BLaER1 treated with 17β-estradiol and CSF1 and Interleukin-3, amounts not matched to agents 10 nM and 100 nM (cell line): ENCODE data around the gene OAF.

Experiments
- H3K27ac ChIP-seq, 11 experiments: shearing (Covaris generic); formaldehyde crosslinking; 2 replicates each; pipeline ENCODE4 v1.8.1; 2022
- H3K27me3 ChIP-seq, 11 experiments: shearing (Covaris generic); formaldehyde crosslinking; 2 replicates each; pipeline ENCODE4 v1.8.1; 2022
- H3K36me3 ChIP-seq, 11 experiments: shearing (Covaris generic); formaldehyde crosslinking; 2 replicates each; pipeline ENCODE4 v1.8.1; 2022
- H3K4me1 ChIP-seq, 10 experiments: shearing (Covaris generic); formaldehyde crosslinking; 2 replicates each; pipeline ENCODE4 v1.8.1; 2022
- H3K4me2 ChIP-seq, 11 experiments: shearing (Covaris generic); formaldehyde crosslinking; 2 replicates each; pipeline ENCODE4 v1.8.1; 2022
- H3K4me3 ChIP-seq, 10 experiments: shearing (Covaris generic); formaldehyde crosslinking; 2 replicates each; pipeline ENCODE4 v1.8.1; 2022
- H3K9ac ChIP-seq, 11 experiments: shearing (Covaris generic); formaldehyde crosslinking; 2 replicates each; pipeline ENCODE4 v1.8.1; 2022
- H3K9me3 ChIP-seq, 11 experiments: shearing (Covaris generic); formaldehyde crosslinking; replicated peaks in 1 of 11; 2 replicates each; pipeline ENCODE4 v1.8.1; 2022
- H4K20me1 ChIP-seq, 11 experiments: shearing (Covaris generic); formaldehyde crosslinking; 2 replicates each; pipeline ENCODE4 v1.8.1; 2022
- Cebpa-rat ChIP-seq, 11 experiments: shearing (Covaris generic); IDR thresholded peaks; 2 replicates each; pipeline ENCODE4 v1.8.1; 2022

The OAF gene

GRCh38 chr11:120210626-120211521 is at the start of gene OAF:
Gene OAF, plus strand, starts transcription at chr11:120211032. Its CDS starts 248 bp downstream, at chr11:120211280.
- TF ChIP-seq Cebpa-rat (IDR thresholded peaks at IDR 0.05), result no peak
- peak within 1 kb of the TSS in 10 of 11 experiments; percentile 69 to 87 (median 84); a peak in 21 of 22 replicates for H3K27ac ChIP-seq

GRCh38 chr11:120167659-120168058 is 43.2 kb upstream of the OAF start:
- H3K9ac ChIP-seq, result no peak overlapping the region
- no peaks in the 10 kb centered on the region for H3K36me3 ChIP-seq
- H3K27me3 ChIP-seq, result peaks cover 0 to 35% (median 28%) of the 10 kb centered on the region in 11 experiments; a peak in 20 of 22 replicates
- H3K4me3 ChIP-seq, result no peak overlapping the region
- peaks cover 0 to 11% (median 4%) of the 10 kb centered on the region in 11 experiments; a peak in 9 of 22 replicates for H3K9me3 ChIP-seq
- H3K27ac ChIP-seq, result no peak overlapping the region
- TF ChIP-seq Cebpa-rat (IDR thresholded peaks at IDR 0.05), result no peak
- peaks cover 0 to 16% (median 0%) of the 10 kb centered on the region in 11 experiments; a peak in 2 of 22 replicates for H4K20me1 ChIP-seq
- H3K4me2 ChIP-seq, result no peak overlapping the region
- peaks cover 0 to 20% (median 5%) of the 10 kb centered on the region in 10 experiments; a peak in 16 of 20 replicates for H3K4me1 ChIP-seq

More at GRCh38 chr11:120210626-120211521, at the start of gene OAF:
- peaks cover 0 to 36% (median 19%) of the 10 kb centered on the region in 11 experiments; a peak in 13 of 22 replicates for H4K20me1 ChIP-seq
- H3K4me2 ChIP-seq, result peak within 1 kb of the TSS; percentile 90 to 99 (median 97)
- peak within 1 kb of the TSS; percentile 72 to 91 (median 85) for H3K9ac ChIP-seq
- H3K27me3 ChIP-seq, result no peaks in the 10 kb centered on the region; a peak in 1 of 22 replicates
- H3K36me3 ChIP-seq, result peaks cover 0 to 20% (median 6%) of the 10 kb centered on the region in 11 experiments; a peak in 13 of 22 replicates
- no peaks in the 10 kb centered on the region for H3K9me3 ChIP-seq
- H3K4me3 ChIP-seq, result peak within 1 kb of the TSS; percentile 74 to 94 (median 87)
- peaks cover 28 to 60% (median 47%) of the 10 kb centered on the region in 10 experiments for H3K4me1 ChIP-seq

- peak overlapping the region in 8 of 11 experiments; percentile 24 to 76 (median 47); a peak in 13 of 22 replicates for H3K4me2 ChIP-seq
- H3K27ac ChIP-seq, result no peak overlapping the region
- no peak for TF ChIP-seq Cebpa-rat (IDR thresholded peaks at IDR 0.05)
- H3K4me3 ChIP-seq, result peak overlapping the region in 4 of 10 experiments; percentile 28 to 45 (median 42); a peak in 6 of 20 replicates
- peaks cover 0 to 11% (median 4%) of the 10 kb centered on the region in 11 experiments; a peak in 9 of 22 replicates for H3K9me3 ChIP-seq
- peaks cover 0 to 16% (median 0%) of the 10 kb centered on the region in 11 experiments; a peak in 2 of 22 replicates for H4K20me1 ChIP-seq
- peaks cover 0 to 23% (median 7%) of the 10 kb centered on the region in 10 experiments; a peak in 16 of 20 replicates for H3K4me1 ChIP-seq
- H3K36me3 ChIP-seq, result no peaks in the 10 kb centered on the region
- peaks cover 0 to 35% (median 28%) of the 10 kb centered on the region in 11 experiments; a peak in 20 of 22 replicates for H3K27me3 ChIP-seq
- peak overlapping the region in 2 of 11 experiments; percentile 5 to 33; a peak in 1 of 22 replicates for H3K9ac ChIP-seq
Observed at GRCh38 chr11:120168108-120168959, 42.5 kb upstream of the OAF start.

GRCh38 chr11:120168960-120169681 is 41.7 kb upstream of the OAF start:
- Histone ChIP-seq H3K4me3 (peak overlapping the region in 4 of 10 experiments; percentile 28 to 45 (median 42); a peak in 6 of 20 replicates), H4K20me1 (peaks cover 0 to 16% (median 0%) of the 10 kb centered on the region in 11 experiments; a peak in 2 of 22 replicates), H3K4me1 (peaks cover 0 to 23% (median 7%) of the 10 kb centered on the region in 10 experiments; a peak in 16 of 20 replicates), H3K9ac (peak overlapping the region in 3 of 11 experiments; percentile 5 to 33 (median 25); a peak in 2 of 22 replicates), H3K9me3 (peaks cover 0 to 11% (median 4%) of the 10 kb centered on the region in 11 experiments; a peak in 9 of 22 replicates), H3K36me3 (no peaks in the 10 kb centered on the region), H3K27ac (peak overlapping the region in 1 of 11 experiments; percentile 37; a peak in 1 of 22 replicates), H3K4me2 (peak overlapping the region in 10 of 11 experiments; percentile 17 to 76 (median 43); a peak in 15 of 22 replicates), H3K27me3 (peaks cover 0 to 35% (median 28%) of the 10 kb centered on the region in 11 experiments; a peak in 20 of 22 replicates)
- TF ChIP-seq Cebpa-rat (IDR thresholded peaks at IDR 0.05), result no peak

GRCh38 chr11:120169981-120170698 is 40.7 kb upstream of the OAF start:
- peaks cover 0 to 35% (median 28%) of the 10 kb centered on the region in 11 experiments; a peak in 20 of 22 replicates for H3K27me3 ChIP-seq
- no peak overlapping the region for H3K27ac ChIP-seq
- peaks cover 0 to 26% (median 7%) of the 10 kb centered on the region in 10 experiments; a peak in 17 of 20 replicates for H3K4me1 ChIP-seq
- TF ChIP-seq Cebpa-rat (IDR thresholded peaks at IDR 0.05), result no peak
- H3K36me3 ChIP-seq, result no peaks in the 10 kb centered on the region
- peaks cover 0 to 16% (median 0%) of the 10 kb centered on the region in 11 experiments; a peak in 2 of 22 replicates for H4K20me1 ChIP-seq
- no peak overlapping the region for H3K9ac ChIP-seq
- H3K9me3 ChIP-seq, result peaks cover 0 to 11% (median 4%) of the 10 kb centered on the region in 11 experiments; a peak in 8 of 22 replicates
- H3K4me2 ChIP-seq, result peak overlapping the region in 3 of 11 experiments; percentile 68 to 76 (median 74); a peak in 4 of 22 replicates
- H3K4me3 ChIP-seq, result no peak overlapping the region

GRCh38 chr11:120170741-120171261 is 40.0 kb upstream of the OAF start:
- Histone ChIP-seq H3K4me2 (no peak overlapping the region), H4K20me1 (peaks cover 0 to 16% (median 0%) of the 10 kb centered on the region in 11 experiments; a peak in 2 of 22 replicates), H3K9ac (no peak overlapping the region), H3K4me3 (no peak overlapping the region), H3K27me3 (peaks cover 0 to 35% (median 28%) of the 10 kb centered on the region in 11 experiments; a peak in 20 of 22 replicates), H3K36me3 (no peaks in the 10 kb centered on the region), H3K9me3 (peaks cover 0 to 7% (median 0%) of the 10 kb centered on the region in 11 experiments; a peak in 5 of 22 replicates), H3K27ac (no peak overlapping the region), H3K4me1 (peaks cover 0 to 29% (median 7%) of the 10 kb centered on the region in 10 experiments; a peak in 17 of 20 replicates)
- TF ChIP-seq Cebpa-rat (IDR thresholded peaks at IDR 0.05), result no peak
